HG03045 (cell line): Measurements from ENCODE around the gene TRMT10A.
"Not testable (repeated sequence)": the region's sequence is repeated elsewhere in the genome, so short reads cannot be mapped to it uniquely, and the experiment has no call there.

ENCODE experiments used
- ATAC-seq: cut with Tn5 transposase; IDR thresholded peaks from one replicate; pipeline ENCODE4 v1.9.1; 2021; ENCODE audit warnings: mild to moderate bottlenecking, moderate library complexity; ENCODE audit not compliant: unreplicated experiment

Gene TRMT10A

DNA sequence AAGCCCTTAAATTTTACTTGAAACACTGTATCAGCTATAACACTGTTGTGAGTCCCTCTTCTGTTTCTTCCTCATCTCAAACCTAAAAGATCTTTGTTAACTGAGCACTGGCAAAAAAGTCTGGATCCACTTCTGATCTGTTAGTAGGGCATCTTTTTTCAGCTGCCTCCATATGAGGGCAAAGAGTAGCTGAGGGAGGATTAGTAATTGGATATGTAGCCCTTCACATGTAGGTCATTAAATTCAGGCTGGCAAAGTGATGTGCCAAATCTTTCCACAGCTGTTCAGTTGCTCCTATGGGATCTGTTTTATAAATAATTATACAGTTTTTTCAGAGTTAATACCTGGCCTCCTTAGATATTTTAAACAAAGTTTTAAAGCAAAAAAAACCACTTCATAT is 1.1 kb upstream of the TRMT10A start:
- ATAC-seq = no peak

- no peak for ATAC-seq
Observed at GRCh38 chr4:99552872-99553271, 11.0 kb downstream of the TRMT10A start.

DNA sequence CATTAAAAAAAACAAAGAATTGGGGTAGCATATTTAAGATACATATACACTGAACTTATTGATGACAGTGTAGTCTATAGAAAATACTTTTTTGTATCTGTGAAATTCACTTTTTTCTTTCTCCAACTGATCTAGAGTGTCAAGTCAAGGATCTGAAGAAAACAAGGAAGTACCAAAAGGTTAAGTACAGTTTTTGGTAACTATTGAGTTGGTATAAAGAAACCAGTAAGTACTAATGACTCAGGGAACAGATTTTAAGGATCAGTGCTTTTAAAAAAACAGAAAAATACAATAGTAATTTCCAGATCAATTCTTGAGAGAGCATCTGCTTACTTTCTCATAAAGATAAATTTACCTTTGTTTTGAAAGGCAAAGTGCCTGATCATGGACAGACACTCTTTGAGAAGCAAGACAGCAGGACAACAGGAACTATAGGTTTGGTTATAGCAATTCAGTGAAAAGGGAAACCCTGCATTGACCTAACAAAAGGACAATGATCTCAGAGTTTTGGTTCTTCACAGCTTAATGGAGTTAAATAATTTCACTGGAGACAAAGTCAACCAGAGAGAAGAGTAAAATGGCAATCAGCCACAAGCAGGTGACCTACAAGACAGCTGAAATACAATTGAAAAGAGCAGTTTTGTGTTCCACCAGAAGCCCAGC is 23.4 kb downstream of the TRMT10A start:
- ATAC-seq = no peak

DNA sequence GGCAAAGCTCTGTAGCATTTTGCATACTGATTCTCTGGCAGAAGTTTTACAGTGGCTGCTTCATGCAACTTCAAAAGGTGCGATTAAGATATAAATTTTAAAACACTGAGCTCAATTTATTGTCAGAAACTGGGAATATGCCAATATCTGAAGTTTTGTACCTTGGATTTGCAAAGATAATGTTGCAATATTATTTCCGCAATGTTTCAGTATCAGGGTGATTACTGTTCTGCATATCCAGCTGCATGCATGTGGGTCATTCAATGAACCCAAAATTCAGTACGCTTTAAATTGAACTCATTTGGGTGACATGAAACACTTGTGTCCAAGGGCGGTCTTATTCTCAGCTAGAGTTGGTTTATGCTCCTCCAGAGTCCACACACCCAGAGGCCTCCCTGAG is 26.2 kb downstream of the TRMT10A start:
- ATAC-seq = no peak

- no peak for ATAC-seq
Observed at GRCh38 chr4:99536848-99537247, 27.0 kb downstream of the TRMT10A start.

GRCh38 chr4:99536271-99536670 is 27.6 kb downstream of the TRMT10A start:
- ATAC-seq = no peak

GRCh38 chr4:99534699-99535098 is 29.1 kb downstream of the TRMT10A start:
- ATAC-seq = not testable (repeated sequence)

DNA sequence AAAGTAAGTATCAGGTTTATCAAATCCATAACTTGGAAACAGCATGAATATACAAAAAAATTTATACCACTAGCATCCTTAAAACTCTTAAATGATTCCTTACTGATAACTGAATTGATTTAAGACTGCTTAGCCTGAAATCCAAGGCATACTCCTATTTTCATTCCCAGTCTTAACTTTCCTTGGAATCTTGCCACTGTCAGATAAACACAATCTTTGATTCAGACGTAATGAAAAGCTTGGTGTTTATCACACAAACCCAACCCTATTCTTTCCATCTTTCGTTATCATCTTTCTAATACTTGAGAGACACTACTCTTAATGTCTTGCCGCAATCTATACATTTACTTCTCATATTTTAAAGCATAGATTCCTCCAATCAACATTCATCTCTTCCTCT is 33.9 kb downstream of the TRMT10A start:
- ATAC-seq = no peak

DNA sequence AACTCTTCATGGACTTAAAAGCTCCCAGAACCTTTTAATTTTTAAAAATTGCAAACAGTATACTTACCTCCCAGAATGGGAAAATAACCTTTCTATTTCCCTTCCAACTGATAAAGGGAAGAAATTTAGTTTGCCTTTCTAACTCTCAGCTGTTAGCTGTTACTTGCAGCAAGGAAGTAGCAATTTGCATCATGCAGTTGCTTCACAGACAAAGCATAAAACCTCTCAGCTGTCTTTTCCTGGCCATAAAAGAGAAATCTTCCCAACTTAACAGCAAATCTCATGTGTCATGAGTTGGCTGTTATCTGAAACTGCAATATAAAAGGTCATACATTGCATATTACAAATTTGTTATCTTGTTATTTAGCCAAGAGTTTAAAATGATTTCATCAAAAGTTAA is 34.6 kb downstream of the TRMT10A start:
- no peak for ATAC-seq

DNA sequence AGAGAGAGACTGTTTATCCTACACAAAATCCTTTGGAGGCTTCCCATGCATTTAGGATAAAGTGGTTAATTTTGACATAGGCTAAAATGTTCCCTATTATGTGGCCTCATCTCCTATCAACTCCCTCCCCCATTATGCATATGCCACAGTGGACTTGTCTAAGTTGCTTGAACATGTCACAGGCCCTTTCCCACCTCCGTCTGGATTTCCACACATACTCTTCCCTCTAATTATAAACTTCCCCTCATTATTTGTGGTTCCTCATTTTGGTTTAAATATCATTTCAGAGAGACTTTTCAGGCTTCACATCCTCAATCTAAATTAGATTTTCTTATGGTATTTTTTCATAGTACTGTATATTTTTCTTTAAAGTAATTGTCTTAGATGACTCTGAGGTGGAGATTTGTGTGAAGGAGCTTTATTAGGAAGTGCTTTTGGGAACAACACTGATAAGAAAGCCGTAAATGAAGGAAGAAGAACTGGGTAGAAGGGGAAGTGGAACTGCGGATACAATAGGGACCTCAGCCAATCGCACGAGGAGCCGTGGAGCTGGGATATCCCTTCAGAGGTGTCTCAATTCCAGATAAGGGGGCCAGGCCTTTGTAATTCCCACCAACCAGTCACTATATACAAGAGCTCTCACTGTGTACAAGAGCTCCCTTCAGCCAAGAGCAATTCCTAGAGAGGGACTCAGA is 45.1 kb downstream of the TRMT10A start:
- ATAC-seq = no peak

- ATAC-seq = no peak
Observed at GRCh38 chr4:99510721-99511120, 53.1 kb downstream of the TRMT10A start, which contains the start of gene C4orf17. TSS of gene C4orf17 (plus strand) at chr4:99511021. CDS start at chr4:99513082, 2,061 bp downstream.

GRCh38 chr4:99507762-99508161 is 56.1 kb downstream of the TRMT10A start:
- no peak for ATAC-seq

DNA sequence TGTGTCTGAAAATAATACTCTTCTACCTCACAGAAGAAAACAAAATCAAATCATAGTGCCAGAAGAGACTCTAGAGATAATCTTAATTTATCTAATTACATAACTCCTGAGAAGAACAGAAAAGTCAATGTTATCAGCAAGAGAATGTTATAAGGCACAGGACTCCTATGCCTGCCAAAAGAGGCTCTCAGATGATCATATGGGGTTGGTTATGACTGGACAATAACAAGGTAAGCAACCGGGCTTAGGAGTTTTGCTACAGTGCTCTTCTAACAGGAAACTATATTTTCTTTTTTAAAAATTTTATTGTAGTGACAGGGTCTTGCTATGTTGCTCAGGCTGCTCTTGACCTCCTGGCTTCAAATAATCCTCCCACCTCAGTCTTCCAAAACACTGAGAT is 56.5 kb downstream of the TRMT10A start:
- no peak for ATAC-seq

- ATAC-seq = no peak
Observed at GRCh38 chr4:99506781-99507180, 57.1 kb downstream of the TRMT10A start.

DNA sequence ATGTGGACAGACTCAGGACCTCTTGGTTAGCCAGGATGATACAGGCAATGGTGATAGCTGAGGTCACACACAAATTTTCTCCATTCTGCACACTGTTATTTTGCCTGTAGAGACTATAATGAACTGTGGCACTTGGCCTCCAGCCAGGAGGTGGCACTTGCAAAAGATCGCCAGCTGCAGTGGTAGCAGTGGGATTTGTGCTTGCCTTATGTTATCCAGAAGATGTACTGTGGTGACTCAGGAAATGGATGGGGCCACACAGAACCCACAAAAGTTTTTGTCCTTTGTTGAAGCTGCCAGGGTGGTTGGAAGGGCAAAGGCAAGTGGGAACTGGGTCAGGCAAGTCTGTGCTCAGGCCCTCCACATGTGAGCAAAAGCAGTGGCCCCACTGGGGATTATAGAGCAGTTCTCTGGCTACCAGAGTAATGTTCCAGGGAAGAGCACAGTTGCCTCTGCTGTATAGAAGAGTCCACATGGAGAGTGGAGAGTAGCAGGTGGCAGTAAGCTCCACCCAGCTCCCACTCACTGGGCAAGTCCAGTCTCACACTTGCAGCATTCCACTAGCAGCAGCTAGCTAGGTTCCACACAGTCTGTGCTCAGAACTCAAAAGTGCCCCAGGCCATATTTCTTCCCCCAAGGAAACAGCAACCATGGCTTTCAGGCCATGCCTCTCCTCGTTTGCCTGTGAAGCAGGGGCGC is 58.9 kb downstream of the TRMT10A start:
- no peak for ATAC-seq
